ENCODE data around the gene LEMD2. TPM values are rescaled to one million over a fixed set of nuclear protein-coding genes. Genes with fewer than 3 reads are reported as not detected.

The LEMD2 gene
- total RNA-seq, 1 experiment from 2014 or later, result 62.9 TPM

- CTCF ChIA-PET, result interaction anchor here (0.7 to 4.2 kb wide), 4 partner anchors 8 to 240 kb away, joined by 3 to 29 read pairs (median 6); no protein-coding TSS in a partner anchor
- no peaks in the 10 kb centered on the region for H3K9me3 Mint-ChIP-seq
- no peaks in the 10 kb centered on the region for H3K27me3 Mint-ChIP-seq (ENCODE audit: low read depth)
- H3K27ac Mint-ChIP-seq, result peak overlapping the region; percentile 82
- peaks cover 22% of the 10 kb centered on the region for H3K36me3 Mint-ChIP-seq
- DNase-seq (ENCODE audit: low spot score) (no peak), ATAC-seq (no peak)
- peaks cover 71% of the 10 kb centered on the region for H3K4me1 Mint-ChIP-seq
- POLR2A ChIA-PET, result interaction anchor here (1.3 kb wide), 1 partner anchor 9 kb away, joined by 4 read pairs; no protein-coding TSS in a partner anchor
- TF ChIP-seq ZNF512 (CRISPR knock-in tag; IDR thresholded peaks at IDR 0.05; ENCODE audit: borderline replicate concordance) (no peak), MYBL2 (CRISPR knock-in tag; IDR thresholded peaks at IDR 0.05) (no peak), SP1 (CRISPR knock-in tag; conservative IDR thresholded peaks at IDR 0.05) (no peak), ZNF232 (CRISPR knock-in tag; IDR thresholded peaks at IDR 0.05) (no peak)
- TF ChIP-seq, protein P1, sequence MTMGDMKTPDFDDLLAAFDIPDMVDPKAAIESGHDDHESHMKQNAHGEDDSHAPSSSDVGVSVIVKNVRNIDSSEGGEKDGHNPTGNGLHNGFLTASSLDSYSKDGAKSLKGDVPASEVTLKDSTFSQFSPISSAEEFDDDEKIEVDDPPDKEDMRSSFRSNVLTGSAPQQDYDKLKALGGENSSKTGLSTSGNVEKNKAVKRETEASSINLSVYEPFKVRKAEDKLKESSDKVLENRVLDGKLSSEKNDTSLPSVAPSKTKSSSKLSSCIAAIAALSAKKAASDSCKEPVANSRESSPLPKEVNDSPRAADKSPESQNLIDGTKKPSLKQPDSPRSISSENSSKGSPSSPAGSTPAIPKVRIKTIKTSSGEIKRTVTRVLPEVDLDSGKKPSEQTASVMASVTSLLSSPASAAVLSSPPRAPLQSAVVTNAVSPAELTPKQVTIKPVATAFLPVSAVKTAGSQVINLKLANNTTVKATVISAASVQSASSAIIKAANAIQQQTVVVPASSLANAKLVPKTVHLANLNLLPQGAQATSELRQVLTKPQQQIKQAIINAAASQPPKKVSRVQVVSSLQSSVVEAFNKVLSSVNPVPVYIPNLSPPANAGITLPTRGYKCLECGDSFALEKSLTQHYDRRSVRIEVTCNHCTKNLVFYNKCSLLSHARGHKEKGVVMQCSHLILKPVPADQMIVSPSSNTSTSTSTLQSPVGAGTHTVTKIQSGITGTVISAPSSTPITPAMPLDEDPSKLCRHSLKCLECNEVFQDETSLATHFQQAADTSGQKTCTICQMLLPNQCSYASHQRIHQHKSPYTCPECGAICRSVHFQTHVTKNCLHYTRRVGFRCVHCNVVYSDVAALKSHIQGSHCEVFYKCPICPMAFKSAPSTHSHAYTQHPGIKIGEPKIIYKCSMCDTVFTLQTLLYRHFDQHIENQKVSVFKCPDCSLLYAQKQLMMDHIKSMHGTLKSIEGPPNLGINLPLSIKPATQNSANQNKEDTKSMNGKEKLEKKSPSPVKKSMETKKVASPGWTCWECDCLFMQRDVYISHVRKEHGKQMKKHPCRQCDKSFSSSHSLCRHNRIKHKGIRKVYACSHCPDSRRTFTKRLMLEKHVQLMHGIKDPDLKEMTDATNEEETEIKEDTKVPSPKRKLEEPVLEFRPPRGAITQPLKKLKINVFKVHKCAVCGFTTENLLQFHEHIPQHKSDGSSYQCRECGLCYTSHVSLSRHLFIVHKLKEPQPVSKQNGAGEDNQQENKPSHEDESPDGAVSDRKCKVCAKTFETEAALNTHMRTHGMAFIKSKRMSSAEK (CRISPR knock-in tag; IDR thresholded peaks at IDR 0.05; ENCODE audit: borderline replicate concordance), result no peak
- peak overlapping the region; percentile 86 for H3K4me3 Mint-ChIP-seq
Measured at GRCh38 chr6:33787346-33787953, 1.5 kb downstream of the LEMD2 start.

GRCh38 chr6:33786736-33787135, 2.2 kb downstream of the LEMD2 start:
- Mint-ChIP-seq H3K9me3 (no peaks in the 10 kb centered on the region), H3K27ac (0 out of 2 replicates have a peak overlapping the region, but pooled peaks have one; percentile 17), H3K36me3 (peaks cover 22% of the 10 kb centered on the region), H3K27me3 (ENCODE audit: low read depth) (no peaks in the 10 kb centered on the region), H3K4me3 (peak overlapping the region; percentile 86; the same call in 1 of the 2 replicates), H3K4me1 (peaks cover 73% of the 10 kb centered on the region)
- CTCF ChIA-PET, result interaction anchor here (4.2 kb wide), 1 partner anchor 16 kb away, joined by 29 read pairs; no protein-coding TSS in a partner anchor
- POLR2A ChIA-PET, result no interaction called here
- no peak for ATAC-seq
- TF ChIP-seq, protein P2, sequence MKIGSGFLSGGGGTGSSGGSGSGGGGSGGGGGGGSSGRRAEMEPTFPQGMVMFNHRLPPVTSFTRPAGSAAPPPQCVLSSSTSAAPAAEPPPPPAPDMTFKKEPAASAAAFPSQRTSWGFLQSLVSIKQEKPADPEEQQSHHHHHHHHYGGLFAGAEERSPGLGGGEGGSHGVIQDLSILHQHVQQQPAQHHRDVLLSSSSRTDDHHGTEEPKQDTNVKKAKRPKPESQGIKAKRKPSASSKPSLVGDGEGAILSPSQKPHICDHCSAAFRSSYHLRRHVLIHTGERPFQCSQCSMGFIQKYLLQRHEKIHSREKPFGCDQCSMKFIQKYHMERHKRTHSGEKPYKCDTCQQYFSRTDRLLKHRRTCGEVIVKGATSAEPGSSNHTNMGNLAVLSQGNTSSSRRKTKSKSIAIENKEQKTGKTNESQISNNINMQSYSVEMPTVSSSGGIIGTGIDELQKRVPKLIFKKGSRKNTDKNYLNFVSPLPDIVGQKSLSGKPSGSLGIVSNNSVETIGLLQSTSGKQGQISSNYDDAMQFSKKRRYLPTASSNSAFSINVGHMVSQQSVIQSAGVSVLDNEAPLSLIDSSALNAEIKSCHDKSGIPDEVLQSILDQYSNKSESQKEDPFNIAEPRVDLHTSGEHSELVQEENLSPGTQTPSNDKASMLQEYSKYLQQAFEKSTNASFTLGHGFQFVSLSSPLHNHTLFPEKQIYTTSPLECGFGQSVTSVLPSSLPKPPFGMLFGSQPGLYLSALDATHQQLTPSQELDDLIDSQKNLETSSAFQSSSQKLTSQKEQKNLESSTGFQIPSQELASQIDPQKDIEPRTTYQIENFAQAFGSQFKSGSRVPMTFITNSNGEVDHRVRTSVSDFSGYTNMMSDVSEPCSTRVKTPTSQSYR (CRISPR knock-in tag; IDR thresholded peaks at IDR 0.05), result no peak
- TF ChIP-seq, protein P3, sequence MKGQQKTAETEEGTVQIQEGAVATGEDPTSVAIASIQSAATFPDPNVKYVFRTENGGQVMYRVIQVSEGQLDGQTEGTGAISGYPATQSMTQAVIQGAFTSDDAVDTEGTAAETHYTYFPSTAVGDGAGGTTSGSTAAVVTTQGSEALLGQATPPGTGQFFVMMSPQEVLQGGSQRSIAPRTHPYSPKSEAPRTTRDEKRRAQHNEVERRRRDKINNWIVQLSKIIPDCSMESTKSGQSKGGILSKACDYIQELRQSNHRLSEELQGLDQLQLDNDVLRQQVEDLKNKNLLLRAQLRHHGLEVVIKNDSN (CRISPR knock-in tag; IDR thresholded peaks at IDR 0.05), result no peak
- TF ChIP-seq CDX4 (CRISPR knock-in tag; IDR thresholded peaks at IDR 0.05; ENCODE audit: borderline replicate concordance) (no peak), CREM (CRISPR knock-in tag; IDR thresholded peaks at IDR 0.05) (no peak), ZMAT4 (CRISPR knock-in tag; IDR thresholded peaks at IDR 0.05) (no peak), ZNF512 (CRISPR knock-in tag; IDR thresholded peaks at IDR 0.05; ENCODE audit: borderline replicate concordance) (no peak), FOXP4 (CRISPR knock-in tag; IDR thresholded peaks at IDR 0.05) (no peak), TCF7 (CRISPR knock-in tag; IDR thresholded peaks at IDR 0.05; ENCODE audit: low read depth) (no peak), EMX1 (CRISPR knock-in tag; IDR thresholded peaks at IDR 0.05) (no peak)
- TF ChIP-seq, protein P4, sequence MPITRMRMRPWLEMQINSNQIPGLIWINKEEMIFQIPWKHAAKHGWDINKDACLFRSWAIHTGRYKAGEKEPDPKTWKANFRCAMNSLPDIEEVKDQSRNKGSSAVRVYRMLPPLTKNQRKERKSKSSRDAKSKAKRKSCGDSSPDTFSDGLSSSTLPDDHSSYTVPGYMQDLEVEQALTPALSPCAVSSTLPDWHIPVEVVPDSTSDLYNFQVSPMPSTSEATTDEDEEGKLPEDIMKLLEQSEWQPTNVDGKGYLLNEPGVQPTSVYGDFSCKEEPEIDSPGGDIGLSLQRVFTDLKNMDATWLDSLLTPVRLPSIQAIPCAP (CRISPR knock-in tag; IDR thresholded peaks at IDR 0.05), result no peak
- no peak for DNase-seq (ENCODE audit: low spot score)

Data from WTC11 (cell line).